Measurements from ENCODE around the gene DNAJA1. TPM values are rescaled to one million over a fixed set of nuclear protein-coding genes. Genes with fewer than 3 reads are reported as not detected.

Gene DNAJA1
- total RNA-seq, 6 donors from 2014 or later = 35.6 to 141 (median 94.0) TPM

GRCh38 chr9:33019797-33020196 lies 5.3 kb upstream of the DNAJA1 start:
- TF ChIP-seq POLR2AphosphoS5 (IDR thresholded peaks at IDR 0.05) = no peak
- peaks cover 10 to 17% (median 16%) of the 10 kb centered on the region in 4 donors for H3K4me1 ChIP-seq
- DNase-seq (peak in 1 of 2 donors; percentile 66), ATAC-seq (ENCODE audit: low FRiP score in 2 of 2) (no peak)
- H3K4me3 ChIP-seq = no peak overlapping the region
- H3K9me3 ChIP-seq = no peaks in the 10 kb centered on the region
- H3K27ac ChIP-seq = no peak overlapping the region
- WGBS, 2 donors = 92 to 96% methylated on average over 22 to 25 of the region's 25 CpGs
- H3K27me3 ChIP-seq = no peaks in the 10 kb centered on the region
- peaks cover 0 to 17% (median 0%) of the 10 kb centered on the region in 4 donors for H3K36me3 ChIP-seq

- H3K9me3 ChIP-seq = no peaks in the 10 kb centered on the region
- no peak overlapping the region for H3K4me3 ChIP-seq
- peaks cover 23 to 29% (median 28%) of the 10 kb centered on the region in 4 donors for H3K4me1 ChIP-seq
- WGBS, 2 donors = 86 to 93% methylated on average over 3 of the region's 3 CpGs
- peaks cover 0 to 26% (median 0%) of the 10 kb centered on the region in 4 donors for H3K36me3 ChIP-seq
- no peak for ATAC-seq (ENCODE audit: low FRiP score in 2 of 2)
- H3K27ac ChIP-seq = peak overlapping the region in 1 of 4 donors; percentile 7
- DNase-seq = no peak
- no peaks in the 10 kb centered on the region for H3K27me3 ChIP-seq
- TF ChIP-seq EP300 (IDR thresholded peaks at IDR 0.05) = no peak
- no peak for TF ChIP-seq POLR2AphosphoS5 (IDR thresholded peaks at IDR 0.05)
- TF ChIP-seq CTCF (IDR thresholded peaks at IDR 0.05) = no peak
Measured at GRCh38 chr9:33022303-33022702, 2.8 kb upstream of the DNAJA1 start.

GRCh38 chr9:33022755-33023154 lies 2.3 kb upstream of the DNAJA1 start:
- peak overlapping the region in 1 of 4 donors; percentile 7 for H3K27ac ChIP-seq
- no peak for DNase-seq
- peaks cover 28 to 33% (median 33%) of the 10 kb centered on the region in 4 donors for H3K4me1 ChIP-seq
- no peaks in the 10 kb centered on the region for H3K9me3 ChIP-seq
- H3K27me3 ChIP-seq = no peaks in the 10 kb centered on the region
- H3K36me3 ChIP-seq = peaks cover 0 to 28% (median 0%) of the 10 kb centered on the region in 4 donors
- H3K4me3 ChIP-seq = no peak overlapping the region
- no peak for ATAC-seq (ENCODE audit: low FRiP score in 2 of 2)
- TF ChIP-seq CTCF (IDR thresholded peaks at IDR 0.05) (no peak), EP300 (IDR thresholded peaks at IDR 0.05) (no peak), POLR2A (IDR thresholded peaks at IDR 0.05) (no peak), POLR2AphosphoS5 (IDR thresholded peaks at IDR 0.05) (no peak)
- 83 to 84% methylated on average over 7 of the region's 7 CpGs for WGBS, 2 donors

GRCh38 chr9:33023661-33024060 lies 1.4 kb upstream of the DNAJA1 start:
- peak overlapping the region in 3 of 4 donors; percentile 97 to 100 (median 100) for H3K27ac ChIP-seq
- H3K4me3 ChIP-seq = peak overlapping the region in 1 of 4 donors; percentile 97
- no peak for ATAC-seq (ENCODE audit: low FRiP score in 2 of 2)
- H3K27me3 ChIP-seq = no peaks in the 10 kb centered on the region
- H3K36me3 ChIP-seq = peaks cover 0 to 35% (median 0%) of the 10 kb centered on the region in 4 donors
- H3K4me1 ChIP-seq = peaks cover 37 to 43% (median 42%) of the 10 kb centered on the region in 4 donors
- WGBS, 2 donors = 90 to 92% methylated on average over 4 of the region's 4 CpGs
- no peaks in the 10 kb centered on the region for H3K9me3 ChIP-seq
- TF ChIP-seq CTCF (IDR thresholded peaks at IDR 0.05) (no peak), EP300 (IDR thresholded peaks at IDR 0.05) (no peak), POLR2A (IDR thresholded peaks at IDR 0.05) (no peak), POLR2AphosphoS5 (IDR thresholded peaks at IDR 0.05) (no peak)
- no peak for DNase-seq

- H3K4me1 ChIP-seq = peaks cover 44 to 49% (median 49%) of the 10 kb centered on the region in 4 donors
- H3K36me3 ChIP-seq = peaks cover 0 to 40% (median 0%) of the 10 kb centered on the region in 4 donors
- no peaks in the 10 kb centered on the region for H3K27me3 ChIP-seq
- no peaks in the 10 kb centered on the region for H3K9me3 ChIP-seq
- no peak for DNase-seq
- TF ChIP-seq EP300 (IDR thresholded peaks at IDR 0.05) = no peak
- TF ChIP-seq CTCF (IDR thresholded peaks at IDR 0.05) = no peak
- TF ChIP-seq POLR2A (IDR thresholded peaks at IDR 0.05) = no peak
- TF ChIP-seq POLR2AphosphoS5 (IDR thresholded peaks at IDR 0.05) = no peak
- peak overlapping the region; percentile 97 to 100 (median 99) for H3K27ac ChIP-seq
- H3K4me3 ChIP-seq = peak overlapping the region; percentile 74 to 97 (median 77)
- peak; percentile 28 to 38 for ATAC-seq (ENCODE audit: low FRiP score in 2 of 2)
- WGBS, 2 donors = 25 to 34% methylated on average over 22 to 27 of the region's 33 CpGs
Measured at GRCh38 chr9:33024126-33024965, 727 bp upstream of the DNAJA1 start.

All from upper lobe of left lung (tissue), 6 donors.